GM12878 (cell line): Measurements from ENCODE around the gene PLEKHM3. TPM values are rescaled to one million over a fixed set of nuclear protein-coding genes. Genes with fewer than 3 reads are reported as not detected.

ENCODE experiments used
- ATAC-seq: fragments of 200-7000 bp; cut with Tn5 transposase; 3 replicates; pipeline ENCODE4 v1.9.1; 2020; ENCODE audit warnings: mild to moderate bottlenecking, moderate library complexity
- BruUV-seq: library from RNA; stranded (reverse); fragments of 400-500 nt; replicated peaks from 2 replicates; lab custom pipeline; 2021; lab: Mats Ljungman, UMichigan
- CTCF ChIA-PET: fragments of 300-600 bp; sonication (Branson Sonifier 250); formaldehyde crosslinking; extraction: SDS; loops from one replicate; lab custom pipeline; 2021; ENCODE audit warnings: inconsistent platforms; lab: Yijun Ruan, JAX
- POLR2A ChIA-PET: fragments of 350-600 bp; formaldehyde crosslinking; extraction: SDS; loops from one replicate; lab custom pipeline; 2021; ENCODE audit warnings: inconsistent platforms; lab: Charles Lee
- RAD21 ChIA-PET: fragments of 300-600 bp; sonication (Branson Sonifier 250); formaldehyde crosslinking; loops from one replicate; lab custom pipeline; 2023; ENCODE audit warnings: antibody characterized with exemption; ENCODE audit not compliant: unreplicated experiment; lab: Charles Lee
- SMC1A ChIA-PET: fragments of 300-600 bp; sonication (Branson Sonifier 250); formaldehyde crosslinking; loops from one replicate; lab custom pipeline; 2023; ENCODE audit not compliant: unreplicated experiment, uncharacterized antibody; lab: Charles Lee
- DNase-seq: peaks from one replicate; pipeline ENCODE4 v3.0.0-alpha.2; 2011; ENCODE audit warnings: low read depth, low spot score
- FAIRE-seq: peaks from 3 replicates; lab custom pipeline; 2011; peaks lifted over from hg19 to GRCh38; lab: Jason Lieb, UNC
- H2AFZ ChIP-seq: 2 replicates; pipeline ENCODE4 v1.6.0; 2011; ENCODE audit warnings: low read depth, low read length, control low read depth; ENCODE audit not compliant: control insufficient read depth
- H3K27ac ChIP-seq: 2 replicates; pipeline ENCODE4 v1.5.1; 2011; ENCODE audit warnings: control low read depth; ENCODE audit not compliant: control insufficient read depth, insufficient read depth
- H3K27me3 ChIP-seq, 2 experiments: replicated peaks in 1 of 2; 2 replicates each; pipeline versions ENCODE4 v1.6.0 to v1.6.1; 2011; ENCODE audit warnings: low read length in 1 of 2; ENCODE audit not compliant: control insufficient read depth in 2 of 2, insufficient read depth in 2 of 2
- H3K36me3 ChIP-seq, 2 experiments: 2 replicates each; pipeline ENCODE4 v1.5.1; 2011; ENCODE audit warnings: low read length in 1 of 2; ENCODE audit not compliant: control insufficient read depth in 2 of 2, insufficient read depth in 2 of 2
- H3K4me1 ChIP-seq: 2 replicates; pipeline ENCODE4 v1.6.1; 2011; ENCODE audit warnings: mild to moderate bottlenecking, low read length, moderate library complexity, mixed read lengths; ENCODE audit not compliant: control insufficient read depth, insufficient read depth
- H3K4me2 ChIP-seq: 2 replicates; pipeline ENCODE4 v1.6.0; 2011; ENCODE audit warnings: control low read depth; ENCODE audit not compliant: control insufficient read depth, insufficient read depth
- H3K4me3 ChIP-seq: fragments of 200-600 bp; sonication (generic); 2 replicates; pipeline ENCODE4 v1.5.1; 2016
- H3K79me2 ChIP-seq: 2 replicates; pipeline ENCODE4 v1.6.0; 2011; ENCODE audit warnings: low read length; ENCODE audit not compliant: control insufficient read depth, insufficient read depth
- H3K9ac ChIP-seq: 2 replicates; pipeline ENCODE4 v1.8.0; 2011; ENCODE audit warnings: low read length, control low read depth, mixed read lengths; ENCODE audit not compliant: control insufficient read depth, insufficient read depth
- H3K9me3 ChIP-seq: replicated peaks from 3 replicates; pipeline ENCODE4 v1.5.1; 2011; ENCODE audit warnings: mild to moderate bottlenecking, low read length; ENCODE audit not compliant: control insufficient read depth, insufficient read depth
- H4K20me1 ChIP-seq: 2 replicates; pipeline ENCODE4 v1.6.0; 2011; ENCODE audit not compliant: control insufficient read depth, insufficient read depth
- BMI1 ChIP-seq: fragments of 450-650 bp; IDR thresholded peaks from 2 replicates; pipeline ENCODE4 v1.6.1; 2016; ENCODE audit warnings: mild to moderate bottlenecking, moderate library complexity, borderline replicate concordance
- CHD1 ChIP-seq: IDR thresholded peaks from 2 replicates; pipeline ENCODE4 v1.6.1; 2012; ENCODE audit warnings: low read depth, low read length, improper control_type of control experiment
- ZNF384 ChIP-seq: IDR thresholded peaks from 2 replicates; pipeline ENCODE4 v1.6.1; 2012; ENCODE audit warnings: low read depth, mild to moderate bottlenecking, low read length, improper control_type of control experiment, borderline replicate concordance
- WGBS: methylation state at CpG from one replicate; pipeline ENCODE4 v1.1.6; 2016; ENCODE audit warnings: low lambda C conversion rate; ENCODE audit not compliant: insufficient replicate concordance, insufficient coverage; ENCODE audit errors: missing lambda C conversion rate; 5-methylcytosine and 5-hydroxymethylcytosine counted together
- in situ Hi-C: fragments of 300-500 bp; cut with MboI; formaldehyde crosslinking; loops from 9 replicates; pipeline ENCODE4 v1.14.3; 2018; ENCODE audit warnings: mixed read lengths
- intact Hi-C: fragments of 100-400 bp; cut with micrococcal nuclease; formaldehyde crosslinking; loops from one replicate; pipeline ENCODE4 v1.14.2; 2022; ENCODE audit not compliant: unreplicated experiment
- polyA plus RNA-seq, 11 experiments: library from polyadenylated mRNA; depleted of rRNA in 4 of 11; unstranded in 6 of 11; stranded (reverse) in 5 of 11; fragments of >200 nt; fragmentation: Nextera tagmentation in 4 of 11; fragmentation: Illumina TruSeq in 1 of 11; extraction: Ambion mirVana in 4 of 11; extraction: Trizol in 1 of 11; gene quantifications; 1 replicate in 1 of 11; 2 replicates in 10 of 11; pipeline versions ENCODE4 v1.2.1 to v1.2.3, GENCODE V29; 2011 to 2016; ENCODE audit warnings: inconsistent platforms in 2 of 11, missing spikeins in 2 of 11, low read depth in 1 of 11
- total RNA-seq, 4 experiments: library from RNA; depleted of rRNA in 3 of 4; stranded (reverse); fragments of >200 nt in 3 of 4; fragmentation: Illumina TruSeq in 1 of 4; extraction: Trizol in 1 of 4; gene quantifications; 2 replicates each; pipeline versions ENCODE4 v1.2.1 to v1.2.3, GENCODE V29; 2013 to 2021
- TF ChIP-seq, protein P1 (sequence below): IDR thresholded peaks from 2 replicates; pipeline ENCODE4 v1.6.1; 2011; ENCODE audit warnings: borderline replicate concordance, low read depth, mild to moderate bottlenecking, moderate library complexity, low read length; ENCODE audit not compliant: insufficient read depth, poor library complexity, severe bottlenecking
- TF ChIP-seq, protein P2 (sequence below): fragments of 450-650 bp; IDR thresholded peaks from 2 replicates; pipeline ENCODE4 v1.6.1; 2017; ENCODE audit warnings: mild to moderate bottlenecking, moderate library complexity

Gene PLEKHM3
- total and polyA plus RNA-seq, 10 of the 15 experiments (the other 5 are each of a cell fraction or from before 2014, with no cell fraction given): 1.4 to 5.6 (median 3.0) TPM

- 89% methylated on average over 6 of the region's 6 CpGs for WGBS
- intact Hi-C loops: no loop called here
- ChIA-PET CTCF (interaction anchor here (1.2 kb wide), 3 partner anchors 9 to 12 kb away, joined by 4 to 5 read pairs (median 4); no protein-coding TSS in a partner anchor), POLR2A (interaction anchor here (1.2 to 1.4 kb wide), 2 partner anchors 8 to 12 kb away, joined by 3 to 5 read pairs; no protein-coding TSS in a partner anchor), SMC1A (interaction anchor here (0.7 to 3.4 kb wide), 8 partner anchors 10 to 157 kb away, joined by 3 to 19 read pairs (median 4); no protein-coding TSS in a partner anchor), RAD21 (interaction anchor here (0.7 to 1.6 kb wide), 3 partner anchors 9 to 113 kb away, joined by 3 to 4 read pairs (median 4); partner anchors contain the start of gene FZD5)
- no peak overlapping the region for H3K27ac ChIP-seq
- no peaks in the 10 kb centered on the region for H3K79me2 ChIP-seq
- TF ChIP-seq, protein P1, sequence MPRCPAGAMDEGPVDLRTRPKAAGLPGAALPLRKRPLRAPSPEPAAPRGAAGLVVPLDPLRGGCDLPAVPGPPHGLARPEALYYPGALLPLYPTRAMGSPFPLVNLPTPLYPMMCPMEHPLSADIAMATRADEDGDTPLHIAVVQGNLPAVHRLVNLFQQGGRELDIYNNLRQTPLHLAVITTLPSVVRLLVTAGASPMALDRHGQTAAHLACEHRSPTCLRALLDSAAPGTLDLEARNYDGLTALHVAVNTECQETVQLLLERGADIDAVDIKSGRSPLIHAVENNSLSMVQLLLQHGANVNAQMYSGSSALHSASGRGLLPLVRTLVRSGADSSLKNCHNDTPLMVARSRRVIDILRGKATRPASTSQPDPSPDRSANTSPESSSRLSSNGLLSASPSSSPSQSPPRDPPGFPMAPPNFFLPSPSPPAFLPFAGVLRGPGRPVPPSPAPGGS: peak; percentile 76
- TF ChIP-seq BMI1 (no peak), CHD1 (no peak), ZNF384 (no peak)
- TF ChIP-seq, protein P2, sequence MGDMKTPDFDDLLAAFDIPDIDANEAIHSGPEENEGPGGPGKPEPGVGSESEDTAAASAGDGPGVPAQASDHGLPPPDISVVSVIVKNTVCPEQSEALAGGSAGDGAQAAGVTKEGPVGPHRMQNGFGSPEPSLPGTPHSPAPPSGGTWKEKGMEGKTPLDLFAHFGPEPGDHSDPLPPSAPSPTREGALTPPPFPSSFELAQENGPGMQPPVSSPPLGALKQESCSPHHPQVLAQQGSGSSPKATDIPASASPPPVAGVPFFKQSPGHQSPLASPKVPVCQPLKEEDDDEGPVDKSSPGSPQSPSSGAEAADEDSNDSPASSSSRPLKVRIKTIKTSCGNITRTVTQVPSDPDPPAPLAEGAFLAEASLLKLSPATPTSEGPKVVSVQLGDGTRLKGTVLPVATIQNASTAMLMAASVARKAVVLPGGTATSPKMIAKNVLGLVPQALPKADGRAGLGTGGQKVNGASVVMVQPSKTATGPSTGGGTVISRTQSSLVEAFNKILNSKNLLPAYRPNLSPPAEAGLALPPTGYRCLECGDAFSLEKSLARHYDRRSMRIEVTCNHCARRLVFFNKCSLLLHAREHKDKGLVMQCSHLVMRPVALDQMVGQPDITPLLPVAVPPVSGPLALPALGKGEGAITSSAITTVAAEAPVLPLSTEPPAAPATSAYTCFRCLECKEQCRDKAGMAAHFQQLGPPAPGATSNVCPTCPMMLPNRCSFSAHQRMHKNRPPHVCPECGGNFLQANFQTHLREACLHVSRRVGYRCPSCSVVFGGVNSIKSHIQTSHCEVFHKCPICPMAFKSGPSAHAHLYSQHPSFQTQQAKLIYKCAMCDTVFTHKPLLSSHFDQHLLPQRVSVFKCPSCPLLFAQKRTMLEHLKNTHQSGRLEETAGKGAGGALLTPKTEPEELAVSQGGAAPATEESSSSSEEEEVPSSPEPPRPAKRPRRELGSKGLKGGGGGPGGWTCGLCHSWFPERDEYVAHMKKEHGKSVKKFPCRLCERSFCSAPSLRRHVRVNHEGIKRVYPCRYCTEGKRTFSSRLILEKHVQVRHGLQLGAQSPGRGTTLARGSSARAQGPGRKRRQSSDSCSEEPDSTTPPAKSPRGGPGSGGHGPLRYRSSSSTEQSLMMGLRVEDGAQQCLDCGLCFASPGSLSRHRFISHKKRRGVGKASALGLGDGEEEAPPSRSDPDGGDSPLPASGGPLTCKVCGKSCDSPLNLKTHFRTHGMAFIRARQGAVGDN: 0 out of 2 replicates have a peak, but pooled peaks have one; percentile 47
- peak; percentile 88 for ATAC-seq
- in situ Hi-C loops: no loop called here
- no peaks in the 10 kb centered on the region for H4K20me1 ChIP-seq
- no peaks in the 10 kb centered on the region for H3K9me3 ChIP-seq
- no peak overlapping the region for H3K4me2 ChIP-seq
- H3K9ac ChIP-seq: no peak overlapping the region
- no TSS peak for BruUV-seq
- no peaks in the 10 kb centered on the region for H3K27me3 ChIP-seq
- H3K36me3 ChIP-seq: no peaks in the 10 kb centered on the region
- no peak overlapping the region for H3K4me3 ChIP-seq
- no peak for DNase-seq
- H2AFZ ChIP-seq: no peak overlapping the region
- no peaks in the 10 kb centered on the region; the same call in 1 of the 2 replicates for H3K4me1 ChIP-seq
- no peak for FAIRE-seq
These were observed 142.1 kb downstream of the PLEKHM3 start for GRCh38 chr2:207883002-207883780.
